ENCODE measurements around the gene TP53I11.

- no peak for TF ChIP-seq CTCF (IDR thresholded peaks at IDR 0.05)
- no peak for TF ChIP-seq EZH2 (IDR thresholded peaks at IDR 0.05; ENCODE audit: borderline replicate concordance, insufficient read depth, low read depth, low read length, poor library complexity, severe bottlenecking)
Measured at GRCh38 chr11:44905131-44905866, 45.4 kb downstream of the TP53I11 start.

Data from B cell (primary cell).